Fibroblast of pulmonary artery (primary cell): ENCODE results near the gene PILRB.
"Not testable (repeated sequence)": the region's sequence is repeated elsewhere in the genome, so short reads cannot be mapped to it uniquely, and the experiment has no call there.

Experiments
- DNase-seq: peaks from one replicate; pipeline ENCODE4 v3.0.0-alpha.2; 2010; ENCODE audit warnings: low read depth
- H3K4me3 ChIP-seq: replicated peaks from 2 replicates; pipeline ENCODE4 v1.5.1; 2011; ENCODE audit warnings: low read depth, mild to moderate bottlenecking, control low read depth, low read length, moderate library complexity
- TF ChIP-seq, protein P1 (sequence below): IDR thresholded peaks from 2 replicates; pipeline ENCODE4 v1.5.1; 2011; ENCODE audit warnings: mild to moderate bottlenecking, control low read depth, low read length, inconsistent platforms; ENCODE audit errors: missing control alignments

PILRB gene

DNA sequence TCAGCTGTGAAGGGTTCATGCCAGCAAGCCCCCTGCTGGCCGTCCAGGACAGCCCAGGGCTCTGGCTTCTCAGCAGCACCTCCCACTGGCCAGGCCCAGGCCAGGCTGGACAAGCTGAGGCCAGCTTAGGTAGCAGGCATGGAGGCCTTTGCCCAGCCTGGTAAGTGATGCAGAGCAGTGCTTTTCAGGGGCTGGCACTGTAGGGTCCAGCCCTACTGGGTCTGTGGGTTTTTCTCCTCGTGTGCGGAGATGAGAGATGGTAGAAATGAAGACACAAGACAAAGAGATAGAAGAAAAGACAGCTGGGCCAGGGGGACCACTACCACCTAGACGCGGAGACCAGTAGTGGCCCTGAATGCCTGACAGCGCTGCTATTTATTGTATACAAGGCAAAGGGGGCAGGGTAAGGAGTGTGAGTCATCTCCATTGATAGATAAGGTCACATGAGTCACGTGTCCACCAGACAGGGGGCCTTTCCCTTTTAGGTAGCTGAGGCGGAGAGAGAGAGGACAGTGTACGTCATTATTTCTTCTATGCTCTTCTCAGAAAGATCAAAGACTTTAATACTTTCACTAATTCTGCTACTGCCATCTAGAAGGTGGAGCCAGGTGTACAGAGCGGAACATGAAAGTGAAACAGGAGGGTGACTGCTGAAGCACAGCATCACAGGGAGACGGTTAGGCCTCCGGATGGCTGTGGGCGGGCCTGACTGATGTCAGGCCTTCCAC is 13.2 kb upstream of the PILRB start:
- H3K4me3 ChIP-seq: not testable (repeated sequence)
- DNase-seq: peak; percentile 76
- TF ChIP-seq, protein P1, sequence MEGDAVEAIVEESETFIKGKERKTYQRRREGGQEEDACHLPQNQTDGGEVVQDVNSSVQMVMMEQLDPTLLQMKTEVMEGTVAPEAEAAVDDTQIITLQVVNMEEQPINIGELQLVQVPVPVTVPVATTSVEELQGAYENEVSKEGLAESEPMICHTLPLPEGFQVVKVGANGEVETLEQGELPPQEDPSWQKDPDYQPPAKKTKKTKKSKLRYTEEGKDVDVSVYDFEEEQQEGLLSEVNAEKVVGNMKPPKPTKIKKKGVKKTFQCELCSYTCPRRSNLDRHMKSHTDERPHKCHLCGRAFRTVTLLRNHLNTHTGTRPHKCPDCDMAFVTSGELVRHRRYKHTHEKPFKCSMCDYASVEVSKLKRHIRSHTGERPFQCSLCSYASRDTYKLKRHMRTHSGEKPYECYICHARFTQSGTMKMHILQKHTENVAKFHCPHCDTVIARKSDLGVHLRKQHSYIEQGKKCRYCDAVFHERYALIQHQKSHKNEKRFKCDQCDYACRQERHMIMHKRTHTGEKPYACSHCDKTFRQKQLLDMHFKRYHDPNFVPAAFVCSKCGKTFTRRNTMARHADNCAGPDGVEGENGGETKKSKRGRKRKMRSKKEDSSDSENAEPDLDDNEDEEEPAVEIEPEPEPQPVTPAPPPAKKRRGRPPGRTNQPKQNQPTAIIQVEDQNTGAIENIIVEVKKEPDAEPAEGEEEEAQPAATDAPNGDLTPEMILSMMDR: peak; percentile 40

DNA sequence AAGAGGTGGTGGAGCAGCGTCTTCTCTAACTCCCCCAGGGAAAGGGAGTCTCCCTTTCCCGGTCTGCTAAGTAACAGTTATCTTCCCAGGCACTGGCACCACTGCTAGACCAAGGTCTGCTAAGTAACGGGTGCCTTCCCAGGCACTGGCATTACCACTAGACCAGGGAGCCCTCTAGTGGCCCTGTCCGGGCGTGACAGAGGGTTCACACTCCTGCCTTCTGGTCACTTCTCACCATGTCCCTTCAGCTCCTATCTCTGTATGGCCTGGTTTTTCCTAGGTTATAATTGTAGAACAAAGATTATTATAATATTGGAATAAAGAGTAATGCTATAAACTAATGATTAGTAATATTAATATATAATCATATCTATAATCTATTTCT is 12.6 kb upstream of the PILRB start:
- not testable (repeated sequence) for H3K4me3 ChIP-seq
- DNase-seq: peak; percentile 67
- TF ChIP-seq, protein P1: peak; percentile 37

DNA sequence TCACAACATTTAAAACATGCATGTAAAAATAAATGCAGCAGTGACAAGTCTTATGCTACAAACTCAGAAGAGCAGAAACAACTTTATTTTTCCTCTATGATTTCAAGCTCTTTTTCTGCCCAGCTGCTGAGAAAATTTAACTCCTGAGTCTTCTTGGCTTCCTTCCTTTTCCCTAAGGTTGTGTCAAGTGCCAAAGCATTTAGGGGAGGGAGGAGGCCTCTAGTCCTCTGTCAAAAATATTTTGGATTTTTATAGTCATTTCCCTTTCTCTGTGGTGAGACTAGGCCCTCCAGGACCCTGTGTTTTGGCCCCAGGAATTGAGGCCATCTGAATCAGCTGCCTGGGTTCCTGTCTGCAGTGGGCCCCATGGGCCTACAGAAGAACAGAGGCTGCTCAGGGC is 11.0 kb upstream of the PILRB start:
- H3K4me3 ChIP-seq: no peak overlapping the region
- TF ChIP-seq, protein P1: no peak
- DNase-seq: no peak

DNA sequence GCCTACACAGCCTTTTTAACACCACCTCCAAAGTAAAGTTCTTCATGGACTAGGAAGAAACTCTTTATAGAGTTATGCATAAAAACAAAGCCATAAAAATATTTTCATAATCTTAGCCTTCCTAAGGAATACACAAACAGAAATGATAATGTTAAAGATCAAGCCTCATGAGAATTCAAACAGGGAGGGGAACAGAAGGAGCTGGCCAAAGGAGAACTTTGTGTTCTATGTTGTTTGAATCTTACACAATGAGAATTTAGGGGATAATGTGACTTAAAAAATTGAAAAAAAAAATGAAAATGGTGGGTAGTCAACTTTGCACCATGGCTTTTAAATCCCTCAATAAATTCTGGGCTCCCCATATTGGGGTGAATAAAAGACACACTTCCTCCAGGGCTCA is 9.1 kb upstream of the PILRB start:
- no peak for DNase-seq
- H3K4me3 ChIP-seq: no peak overlapping the region
- TF ChIP-seq, protein P1: no peak

DNA sequence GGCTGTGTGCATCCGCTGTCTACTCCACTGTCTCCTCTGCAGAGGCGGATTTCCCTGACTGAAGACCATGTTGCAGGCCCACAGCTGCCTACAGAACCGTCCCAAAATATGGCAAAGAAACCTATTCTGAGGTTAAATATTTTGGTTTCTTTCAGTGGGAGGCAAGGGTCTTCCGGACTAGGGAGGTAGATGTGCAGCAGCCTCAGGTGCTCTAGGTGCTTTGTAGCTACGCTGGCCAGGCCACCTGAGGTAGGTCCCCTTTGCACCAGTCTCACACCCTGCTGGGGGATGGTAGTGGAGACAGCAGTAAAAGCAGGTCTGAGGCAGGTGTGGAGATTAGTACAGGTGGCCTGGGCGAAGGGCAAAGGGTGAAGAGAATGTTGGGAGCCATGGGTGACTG is 8.2 kb upstream of the PILRB start:
- no peak overlapping the region for H3K4me3 ChIP-seq
- no peak for DNase-seq
- TF ChIP-seq, protein P1: no peak

DNA sequence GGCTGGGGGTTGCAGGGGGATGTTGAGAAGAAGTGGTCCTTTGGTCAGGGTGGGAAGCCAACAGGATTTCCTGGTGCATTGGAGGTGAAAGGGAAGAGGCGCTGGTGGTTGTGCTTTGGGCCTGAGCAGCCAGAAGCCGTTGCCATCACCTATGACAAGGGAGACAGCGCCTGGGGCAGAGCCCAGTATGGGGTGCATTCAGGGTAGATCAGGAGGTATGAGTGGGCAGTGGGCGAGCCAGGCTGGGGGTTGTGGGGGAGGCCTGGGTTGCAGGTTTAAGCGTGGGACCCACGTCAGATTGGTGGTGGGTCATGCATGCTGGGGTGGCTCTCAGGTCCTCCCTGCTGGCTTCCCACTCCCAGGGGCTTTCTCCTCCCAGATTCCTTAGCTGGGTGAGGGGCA is 6.3 kb upstream of the PILRB start:
- TF ChIP-seq, protein P1: no peak
- no peak for DNase-seq
- no peak overlapping the region for H3K4me3 ChIP-seq

DNA sequence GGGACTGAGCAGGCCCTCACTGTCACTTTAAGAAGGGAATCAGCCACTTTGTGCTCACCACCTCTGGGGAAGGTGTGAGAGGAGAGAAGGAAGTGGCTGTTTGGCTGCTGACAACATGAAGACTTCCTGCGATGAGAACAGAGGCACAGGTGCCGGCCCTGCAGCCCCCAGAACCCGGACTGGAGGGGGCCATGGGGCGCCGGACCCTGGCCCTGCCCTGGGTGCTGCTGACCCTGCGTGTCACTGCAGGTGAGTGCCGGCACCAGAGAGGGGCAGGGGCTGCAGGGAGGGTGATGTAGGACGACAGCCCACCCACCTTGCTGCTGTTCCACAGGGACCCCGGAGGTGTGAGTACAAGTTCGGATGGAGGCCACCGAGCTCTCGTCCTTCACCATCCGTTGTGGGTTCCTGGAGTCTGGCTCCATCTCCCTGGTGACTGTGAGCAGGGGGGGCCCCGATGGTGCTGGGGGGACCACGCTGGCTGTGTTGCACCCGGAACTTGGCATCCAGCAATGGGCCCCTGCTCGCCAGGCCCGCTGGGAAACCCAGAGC is 5.6 kb upstream of the PILRB start:
- not testable (repeated sequence) for DNase-seq, H3K4me3 ChIP-seq
